ENCODE measurements around the gene LYRM2.

DNA sequence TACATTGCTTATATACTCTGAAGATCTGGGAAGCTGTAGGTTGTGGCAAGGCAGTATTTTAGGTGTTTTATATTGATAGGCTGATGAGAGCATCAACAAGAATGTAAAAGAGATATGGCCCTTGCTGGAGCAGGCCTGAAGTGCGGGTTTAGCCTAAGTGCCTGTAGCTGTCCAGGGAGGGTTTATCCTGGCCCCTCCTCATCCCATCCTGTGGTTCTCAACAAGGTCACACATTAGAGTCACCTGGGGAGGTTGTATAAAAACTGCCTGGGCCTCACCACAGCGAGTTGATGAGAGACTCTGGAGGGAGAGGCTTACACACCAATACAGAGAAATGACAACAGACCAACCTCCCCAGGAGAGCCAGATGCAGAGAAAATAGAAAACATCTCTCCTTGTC is 48.4 kb downstream of the LYRM2 start:
- TF ChIP-seq, protein P1, sequence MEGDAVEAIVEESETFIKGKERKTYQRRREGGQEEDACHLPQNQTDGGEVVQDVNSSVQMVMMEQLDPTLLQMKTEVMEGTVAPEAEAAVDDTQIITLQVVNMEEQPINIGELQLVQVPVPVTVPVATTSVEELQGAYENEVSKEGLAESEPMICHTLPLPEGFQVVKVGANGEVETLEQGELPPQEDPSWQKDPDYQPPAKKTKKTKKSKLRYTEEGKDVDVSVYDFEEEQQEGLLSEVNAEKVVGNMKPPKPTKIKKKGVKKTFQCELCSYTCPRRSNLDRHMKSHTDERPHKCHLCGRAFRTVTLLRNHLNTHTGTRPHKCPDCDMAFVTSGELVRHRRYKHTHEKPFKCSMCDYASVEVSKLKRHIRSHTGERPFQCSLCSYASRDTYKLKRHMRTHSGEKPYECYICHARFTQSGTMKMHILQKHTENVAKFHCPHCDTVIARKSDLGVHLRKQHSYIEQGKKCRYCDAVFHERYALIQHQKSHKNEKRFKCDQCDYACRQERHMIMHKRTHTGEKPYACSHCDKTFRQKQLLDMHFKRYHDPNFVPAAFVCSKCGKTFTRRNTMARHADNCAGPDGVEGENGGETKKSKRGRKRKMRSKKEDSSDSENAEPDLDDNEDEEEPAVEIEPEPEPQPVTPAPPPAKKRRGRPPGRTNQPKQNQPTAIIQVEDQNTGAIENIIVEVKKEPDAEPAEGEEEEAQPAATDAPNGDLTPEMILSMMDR (conservative IDR thresholded peaks at IDR 0.05): no peak
- no peak for TF ChIP-seq ZFX (IDR thresholded peaks at IDR 0.05)

Data from C4-2B (cell line).